Activated CD4-positive, alpha-beta memory T cell treated with anti-CD3 and anti-CD28 coated beads for 36 hours (primary cell): ENCODE results near the gene IFRD2. TPM values are rescaled to one million over a fixed set of nuclear protein-coding genes. Genes with fewer than 3 reads are reported as not detected.

ENCODE experiments used
- CTCF ChIA-PET: fragments of 350-600 bp; sonication (Branson Sonifier 250); formaldehyde crosslinking; loops from one replicate; lab custom pipeline; 2021; ENCODE audit warnings: antibody characterized with exemption, inconsistent platforms; lab: Charles Lee
- POLR2A ChIA-PET: fragments of 350-600 bp; sonication (Branson Sonifier 250); formaldehyde crosslinking; loops from one replicate; lab custom pipeline; 2021; ENCODE audit warnings: antibody characterized with exemption; lab: Charles Lee
- DNase-seq: peaks from one replicate; pipeline ENCODE4 v3.0.0-alpha.2; 2020
- H3K27ac Mint-ChIP-seq: one replicate; pipeline ENCODE4 v1.8.0; 2021; ENCODE audit warnings: mixed read lengths
- H3K27me3 Mint-ChIP-seq: one replicate; pipeline ENCODE4 v1.8.0; 2021; ENCODE audit warnings: mixed read lengths
- H3K36me3 Mint-ChIP-seq: one replicate; pipeline ENCODE4 v1.8.0; 2021; ENCODE audit warnings: mixed read lengths
- H3K4me1 Mint-ChIP-seq: one replicate; pipeline ENCODE4 v1.8.0; 2021; ENCODE audit warnings: low read depth, mixed read lengths
- H3K4me3 Mint-ChIP-seq: one replicate; pipeline ENCODE4 v1.8.0; 2021; ENCODE audit warnings: mild to moderate bottlenecking, mixed read lengths
- H3K9me3 Mint-ChIP-seq: one replicate; pipeline ENCODE4 v1.8.0; 2021; ENCODE audit warnings: mixed read lengths
- intact Hi-C: fragments of 100-400 bp; cut with micrococcal nuclease; formaldehyde crosslinking; loops from one replicate; pipeline ENCODE4 v1.15.1; 2023
- total RNA-seq, 2 experiments: library from RNA; stranded (reverse); gene quantifications; one replicate each; pipeline ENCODE4 v1.2.3, GENCODE V29; 2021

IFRD2 gene
- total RNA-seq, 2 experiments from 2014 or later, result 111 to 112 TPM

- POLR2A ChIA-PET, result interaction anchor here (0.5 to 1.2 kb wide), 2 partner anchors 10 to 1884 kb away, joined by 3 read pairs; no protein-coding TSS in a partner anchor
- Mint-ChIP-seq H3K4me1 (peaks cover 45% of the 10 kb centered on the region), H3K36me3 (peaks cover 54% of the 10 kb centered on the region), H3K4me3 (peak overlapping the region; percentile 52), H3K27me3 (no peaks in the 10 kb centered on the region), H3K27ac (peak overlapping the region; percentile 81), H3K9me3 (no peaks in the 10 kb centered on the region)
- no peak for DNase-seq
- CTCF ChIA-PET, result interaction anchor here (0.9 to 2.4 kb wide), 3 partner anchors 10 to 15 kb away, joined by 3 to 16 read pairs (median 4); no protein-coding TSS in a partner anchor
- intact Hi-C loops, result no loop called here
Observed at GRCh38 chr3:50334339-50335075, 42.3 kb upstream of the IFRD2 start.

GRCh38 chr3:50333744-50334328 is 41.6 kb upstream of the IFRD2 start:
- H3K9me3 Mint-ChIP-seq, result no peaks in the 10 kb centered on the region
- peaks cover 49% of the 10 kb centered on the region for H3K36me3 Mint-ChIP-seq
- intact Hi-C loops, result no loop called here
- peak overlapping the region; percentile 81 for H3K27ac Mint-ChIP-seq
- peak overlapping the region; percentile 52 for H3K4me3 Mint-ChIP-seq
- no peaks in the 10 kb centered on the region for H3K27me3 Mint-ChIP-seq
- DNase-seq, result no peak
- POLR2A ChIA-PET, result interaction anchor here (1.1 to 1.2 kb wide), 2 partner anchors 10 to 12 kb away, joined by 3 read pairs; no protein-coding TSS in a partner anchor
- peaks cover 40% of the 10 kb centered on the region for H3K4me1 Mint-ChIP-seq
- CTCF ChIA-PET, result interaction anchor here (0.7 to 2.4 kb wide), 4 partner anchors 10 to 19 kb away, joined by 3 to 16 read pairs (median 4); no protein-coding TSS in a partner anchor

- H3K9me3 Mint-ChIP-seq, result no peaks in the 10 kb centered on the region
- H3K27ac Mint-ChIP-seq, result no peak overlapping the region
- CTCF ChIA-PET, result interaction anchor here (0.6 to 1.6 kb wide), 3 partner anchors 10 to 67 kb away, joined by 3 to 6 read pairs (median 4); no protein-coding TSS in a partner anchor
- H3K27me3 Mint-ChIP-seq, result no peaks in the 10 kb centered on the region
- POLR2A ChIA-PET, result no interaction called here
- peaks cover 35% of the 10 kb centered on the region for H3K36me3 Mint-ChIP-seq
- DNase-seq, result no peak
- no peak overlapping the region for H3K4me3 Mint-ChIP-seq
- intact Hi-C loops, result no loop called here
- peaks cover 50% of the 10 kb centered on the region for H3K4me1 Mint-ChIP-seq
Observed at GRCh38 chr3:50331364-50331907, 39.2 kb upstream of the IFRD2 start.

- Mint-ChIP-seq H3K4me1 (peaks cover 42% of the 10 kb centered on the region), H3K27me3 (no peaks in the 10 kb centered on the region), H3K9me3 (no peaks in the 10 kb centered on the region), H3K36me3 (peaks cover 29% of the 10 kb centered on the region), H3K4me3 (no peak overlapping the region), H3K27ac (no peak overlapping the region)
- intact Hi-C loops, result no loop called here
- DNase-seq, result no peak
- ChIA-PET CTCF (no interaction called here), POLR2A (interaction anchor here (0.7 kb wide), 1 partner anchor 84 kb away, joined by 3 read pairs; no protein-coding TSS in a partner anchor)
Observed at GRCh38 chr3:50330330-50330729, 38.1 kb upstream of the IFRD2 start.

- intact Hi-C loops, result loop anchor here (1.0 to 2.0 kb wide), 3 partner anchors 9 to 36 kb away; partner anchors contain the start of genes HYAL3, IFRD2 and NAA80
- H3K4me3 Mint-ChIP-seq, result peak within 1 kb of the TSS; percentile 89
- H3K27ac Mint-ChIP-seq, result peak within 1 kb of the TSS; percentile 64
- ChIA-PET POLR2A (interaction anchor here (1.0 to 2.6 kb wide), 7 partner anchors 9 to 36 kb away, joined by 3 to 36 read pairs (median 7); partner anchors contain the start of genes CYB561D2, HYAL3, IFRD2 and NAA80), CTCF (interaction anchor here (0.6 to 4.9 kb wide), 8 partner anchors 9 to 102 kb away, joined by 3 to 30 read pairs (median 4); partner anchors contain the start of genes HYAL3, LSMEM2 and NAA80)
- no peaks in the 10 kb centered on the region for H3K27me3 Mint-ChIP-seq
- peaks cover 23% of the 10 kb centered on the region for H3K4me1 Mint-ChIP-seq
- no peaks in the 10 kb centered on the region for H3K9me3 Mint-ChIP-seq
- H3K36me3 Mint-ChIP-seq, result peaks cover 18% of the 10 kb centered on the region
- peak; percentile 98 for DNase-seq
Observed at GRCh38 chr3:50327943-50328691, 35.9 kb upstream of the IFRD2 start, which contains the start of gene TUSC2. TSS of gene TUSC2 (minus strand) at chr3:50328223. CDS start at chr3:50328099, 124 bp downstream.

GRCh38 chr3:50327129-50327528 is 34.9 kb upstream of the IFRD2 start:
- no peak for DNase-seq
- Mint-ChIP-seq H3K4me3 (peak overlapping the region; percentile 89), H3K27me3 (no peaks in the 10 kb centered on the region), H3K27ac (no peak overlapping the region), H3K4me1 (peaks cover 23% of the 10 kb centered on the region), H3K9me3 (no peaks in the 10 kb centered on the region), H3K36me3 (peaks cover 14% of the 10 kb centered on the region)
- POLR2A ChIA-PET, result interaction anchor here (1.0 to 2.6 kb wide), 5 partner anchors 9 to 35 kb away, joined by 3 to 36 read pairs (median 8); partner anchors contain the start of genes CYB561D2, IFRD2, NPRL2 and RASSF1
- intact Hi-C loops, result no loop called here
- CTCF ChIA-PET, result interaction anchor here (1.0 to 4.9 kb wide), 3 partner anchors 29 to 81 kb away, joined by 3 to 30 read pairs (median 10); partner anchors contain the start of genes HYAL3, LSMEM2 and NAA80

GRCh38 chr3:50326182-50326541 is 33.9 kb upstream of the IFRD2 start:
- no peak for DNase-seq
- intact Hi-C loops, result no loop called here
- POLR2A ChIA-PET, result no interaction called here
- Mint-ChIP-seq H3K27ac (no peak overlapping the region), H3K36me3 (peaks cover 11% of the 10 kb centered on the region), H3K4me1 (peaks cover 23% of the 10 kb centered on the region), H3K4me3 (peak overlapping the region; percentile 16), H3K9me3 (no peaks in the 10 kb centered on the region), H3K27me3 (no peaks in the 10 kb centered on the region)
- CTCF ChIA-PET, result interaction anchor here (0.8 to 4.9 kb wide), 5 partner anchors 9 to 34 kb away, joined by 3 to 30 read pairs (median 6); partner anchors contain the start of genes HYAL3, IFRD2, NAA80 and RASSF1

GRCh38 chr3:50325497-50326181 is 33.4 kb upstream of the IFRD2 start:
- POLR2A ChIA-PET, result no interaction called here
- no peak for DNase-seq
- H3K4me3 Mint-ChIP-seq, result no peak overlapping the region
- no peaks in the 10 kb centered on the region for H3K9me3 Mint-ChIP-seq
- CTCF ChIA-PET, result interaction anchor here (0.8 to 4.9 kb wide), 7 partner anchors 9 to 33 kb away, joined by 3 to 30 read pairs (median 8); partner anchors contain the start of genes HYAL3, IFRD2, NAA80 and RASSF1
- no peak overlapping the region for H3K27ac Mint-ChIP-seq
- H3K4me1 Mint-ChIP-seq, result peaks cover 23% of the 10 kb centered on the region
- intact Hi-C loops, result no loop called here
- no peaks in the 10 kb centered on the region for H3K27me3 Mint-ChIP-seq
- peaks cover 5% of the 10 kb centered on the region for H3K36me3 Mint-ChIP-seq

GRCh38 chr3:50325113-50325480 is 32.9 kb upstream of the IFRD2 start:
- Mint-ChIP-seq H3K36me3 (peaks cover 2% of the 10 kb centered on the region), H3K4me3 (no peak overlapping the region), H3K27ac (no peak overlapping the region), H3K4me1 (peaks cover 27% of the 10 kb centered on the region), H3K27me3 (no peaks in the 10 kb centered on the region), H3K9me3 (no peaks in the 10 kb centered on the region)
- CTCF ChIA-PET, result interaction anchor here (0.6 to 4.9 kb wide), 10 partner anchors 10 to 83 kb away, joined by 3 to 30 read pairs (median 12); partner anchors contain the start of genes CYB561D2, HYAL3, IFRD2 and LSMEM2
- no peak for DNase-seq
- intact Hi-C loops, result no loop called here
- POLR2A ChIA-PET, result interaction anchor here (1.6 to 1.8 kb wide), 2 partner anchors 12 to 26 kb away, joined by 5 to 10 read pairs; partner anchors contain the start of genes HYAL3 and NAA80

GRCh38 chr3:50324351-50325112 is 32.3 kb upstream of the IFRD2 start:
- DNase-seq, result peak; percentile 70
- no peak overlapping the region for H3K27ac Mint-ChIP-seq
- peaks cover 2% of the 10 kb centered on the region for H3K36me3 Mint-ChIP-seq
- intact Hi-C loops, result loop anchor here (1.0 kb wide), 1 partner anchor 50 kb away; no protein-coding TSS in a partner anchor
- no peak overlapping the region for H3K4me3 Mint-ChIP-seq
- ChIA-PET POLR2A (interaction anchor here (0.6 to 1.8 kb wide), 4 partner anchors 10 to 26 kb away, joined by 3 to 10 read pairs (median 4); partner anchors contain the start of genes HYAL3 and NAA80), CTCF (interaction anchor here (0.6 to 4.9 kb wide), 21 partner anchors 11 to 204 kb away, joined by 3 to 30 read pairs (median 5); partner anchors contain the start of genes CYB561D2, HYAL1, HYAL3 and IFRD2)
- no peaks in the 10 kb centered on the region for H3K9me3 Mint-ChIP-seq
- peaks cover 32% of the 10 kb centered on the region for H3K4me1 Mint-ChIP-seq
- no peaks in the 10 kb centered on the region for H3K27me3 Mint-ChIP-seq
